Upper lobe of left lung (tissue), 6 donors: ENCODE data around the gene DYNAP. TPM values are rescaled to one million over a fixed set of nuclear protein-coding genes. Genes with fewer than 3 reads are reported as not detected.

Experiments used
- ATAC-seq, 2 donors: fragments of 200-7000 bp; cut with Tn5 transposase; one replicate each; pipeline ENCODE4 v1.9.1; 2022; ENCODE audit warnings: mild to moderate bottlenecking in 2 of 2, moderate library complexity in 2 of 2; ENCODE audit not compliant: low FRiP score in 2 of 2
- DNase-seq, 2 donors: peaks; one replicate each; pipeline ENCODE4 v3.0.0-alpha.2; 2019 to 2020
- H3K27ac ChIP-seq, 4 donors: fragments of 200-600 bp; sonication (generic); one replicate each; pipeline ENCODE4 v1.5.1; 2016 to 2019
- H3K27me3 ChIP-seq, 4 donors: fragments of 200-600 bp; sonication (generic); one replicate each; pipeline ENCODE4 v1.5.1; 2017 to 2019
- H3K36me3 ChIP-seq, 4 donors: fragments of 200-600 bp; sonication (generic); one replicate each; pipeline ENCODE4 v1.5.1; 2016 to 2019
- H3K4me1 ChIP-seq, 4 donors: fragments of 200-600 bp; sonication (generic); one replicate each; pipeline ENCODE4 v1.5.1; 2018 to 2019
- H3K4me3 ChIP-seq, 4 donors: fragments of 200-600 bp; sonication (generic); one replicate each; pipeline ENCODE4 v1.5.1; 2017 to 2019; ENCODE audit warnings: mild to moderate bottlenecking in 2 of 4, moderate library complexity in 1 of 4
- H3K9me3 ChIP-seq, 4 donors: fragments of 200-600 bp; sonication (generic); one replicate each; pipeline ENCODE4 v1.5.1; 2018 to 2019
- EP300 ChIP-seq, 4 donors: sonication (generic); formaldehyde crosslinking; IDR thresholded peaks; one replicate each; pipeline ENCODE4 v1.5.1; 2017; ENCODE audit warnings: antibody characterized with exemption in 4 of 4, control low read depth in 2 of 4
- POLR2A ChIP-seq, 4 donors: fragments of 450-650 bp; IDR thresholded peaks; one replicate each; pipeline ENCODE4 v1.5.1; 2016 to 2017; ENCODE audit warnings: antibody characterized with exemption in 4 of 4, mild to moderate bottlenecking in 2 of 4
- POLR2AphosphoS5 ChIP-seq, 2 donors: sonication (generic); formaldehyde crosslinking; IDR thresholded peaks; one replicate each; pipeline ENCODE4 v1.5.1; 2017; ENCODE audit warnings: antibody characterized with exemption in 2 of 2
- WGBS, 2 donors: methylation state at CpG; one replicate each; pipeline ENCODE4 v1.1.5; 2017 to 2018; 5-methylcytosine and 5-hydroxymethylcytosine counted together
- total RNA-seq, 6 donors: library from RNA; depleted of rRNA in 4 of 6; stranded (reverse); fragments of >200 nt in 4 of 6; gene quantifications; one replicate each; pipeline versions ENCODE4 v1.1.0 to v1.2.1, GENCODE V29; 2016 to 2021
- TF ChIP-seq, protein P1 (sequence below), 6 experiments: fragments of 450-650 bp in 4 of 6; fragments of 200-600 bp in 2 of 6; sonication (generic) in 2 of 6; IDR thresholded peaks; one replicate each; pipeline ENCODE4 v1.5.1; 2016 to 2019; ENCODE audit warnings: antibody characterized with exemption in 6 of 6
- donor health status: DM: no; HTN: no; CAD: no; lungs with moderate emphysema.
- donor health status: DM: no; HTN: yes; CAD: no; lungs with severe emphysema.

Gene DYNAP, protein sequence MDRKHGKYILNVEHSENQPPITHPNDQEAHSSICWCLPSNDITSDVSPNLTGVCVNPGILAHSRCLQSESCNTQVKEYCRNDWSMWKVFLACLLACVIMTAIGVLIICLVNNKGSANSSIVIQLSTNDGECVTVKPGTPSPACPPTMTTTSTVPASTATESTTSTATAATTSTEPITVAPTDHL
- total RNA-seq = not detected

GRCh38 chr18:54590945-54591344 lies at the start of gene DYNAP:
Gene DYNAP (plus strand): TSS chr18:54591245. CDS start chr18:54591283, 38 bp downstream.
- no peaks in the 10 kb centered on the region for H3K36me3 ChIP-seq
- H3K27me3 ChIP-seq = no peaks in the 10 kb centered on the region
- DNase-seq = no peak
- 69 to 76% methylated on average over 5 of the region's 5 CpGs for WGBS, 2 donors
- no peak for ATAC-seq
- TF ChIP-seq EP300 (IDR thresholded peaks at IDR 0.05) (no peak), POLR2A (IDR thresholded peaks at IDR 0.05) (no peak), POLR2AphosphoS5 (IDR thresholded peaks at IDR 0.05) (no peak)
- TF ChIP-seq, protein P1, sequence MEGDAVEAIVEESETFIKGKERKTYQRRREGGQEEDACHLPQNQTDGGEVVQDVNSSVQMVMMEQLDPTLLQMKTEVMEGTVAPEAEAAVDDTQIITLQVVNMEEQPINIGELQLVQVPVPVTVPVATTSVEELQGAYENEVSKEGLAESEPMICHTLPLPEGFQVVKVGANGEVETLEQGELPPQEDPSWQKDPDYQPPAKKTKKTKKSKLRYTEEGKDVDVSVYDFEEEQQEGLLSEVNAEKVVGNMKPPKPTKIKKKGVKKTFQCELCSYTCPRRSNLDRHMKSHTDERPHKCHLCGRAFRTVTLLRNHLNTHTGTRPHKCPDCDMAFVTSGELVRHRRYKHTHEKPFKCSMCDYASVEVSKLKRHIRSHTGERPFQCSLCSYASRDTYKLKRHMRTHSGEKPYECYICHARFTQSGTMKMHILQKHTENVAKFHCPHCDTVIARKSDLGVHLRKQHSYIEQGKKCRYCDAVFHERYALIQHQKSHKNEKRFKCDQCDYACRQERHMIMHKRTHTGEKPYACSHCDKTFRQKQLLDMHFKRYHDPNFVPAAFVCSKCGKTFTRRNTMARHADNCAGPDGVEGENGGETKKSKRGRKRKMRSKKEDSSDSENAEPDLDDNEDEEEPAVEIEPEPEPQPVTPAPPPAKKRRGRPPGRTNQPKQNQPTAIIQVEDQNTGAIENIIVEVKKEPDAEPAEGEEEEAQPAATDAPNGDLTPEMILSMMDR (IDR thresholded peaks at IDR 0.05) = no peak
- no peak within 1 kb of the TSS for H3K27ac ChIP-seq
- no peak within 1 kb of the TSS for H3K4me3 ChIP-seq
- H3K4me1 ChIP-seq = no peaks in the 10 kb centered on the region
- no peaks in the 10 kb centered on the region for H3K9me3 ChIP-seq

DNA sequence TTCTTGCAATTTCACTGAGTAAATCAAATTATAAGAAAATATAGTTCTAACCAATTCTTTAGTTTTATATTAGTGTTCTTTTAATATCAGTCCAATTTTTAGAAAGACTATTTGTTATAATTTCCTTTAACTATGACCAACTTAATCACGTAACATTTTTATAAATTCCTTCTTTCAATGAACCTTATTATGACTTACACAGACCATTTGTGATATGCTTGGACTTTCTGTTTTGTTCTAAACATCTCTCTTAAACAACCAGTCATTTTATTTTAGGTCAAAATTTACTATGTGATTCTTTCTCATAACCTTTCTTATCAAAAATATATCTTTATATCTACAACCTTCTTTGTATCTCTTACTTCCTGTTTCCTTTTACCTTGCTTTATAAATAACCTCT lies 39.5 kb upstream of the DYNAP start:
- WGBS, 2 donors = 83 to 89% methylated on average over 1 of the region's 1 CpG
- no peak for ATAC-seq
- no peak overlapping the region for H3K27ac ChIP-seq
- H3K27me3 ChIP-seq = no peaks in the 10 kb centered on the region
- no peak overlapping the region for H3K4me3 ChIP-seq
- TF ChIP-seq EP300 (IDR thresholded peaks at IDR 0.05) (no peak), POLR2AphosphoS5 (IDR thresholded peaks at IDR 0.05) (no peak), POLR2A (IDR thresholded peaks at IDR 0.05) (no peak)
- TF ChIP-seq, protein P1 (IDR thresholded peaks at IDR 0.05) = no peak
- no peaks in the 10 kb centered on the region for H3K4me1 ChIP-seq
- no peak for DNase-seq
- H3K36me3 ChIP-seq = no peaks in the 10 kb centered on the region
- H3K9me3 ChIP-seq = no peaks in the 10 kb centered on the region

DNA sequence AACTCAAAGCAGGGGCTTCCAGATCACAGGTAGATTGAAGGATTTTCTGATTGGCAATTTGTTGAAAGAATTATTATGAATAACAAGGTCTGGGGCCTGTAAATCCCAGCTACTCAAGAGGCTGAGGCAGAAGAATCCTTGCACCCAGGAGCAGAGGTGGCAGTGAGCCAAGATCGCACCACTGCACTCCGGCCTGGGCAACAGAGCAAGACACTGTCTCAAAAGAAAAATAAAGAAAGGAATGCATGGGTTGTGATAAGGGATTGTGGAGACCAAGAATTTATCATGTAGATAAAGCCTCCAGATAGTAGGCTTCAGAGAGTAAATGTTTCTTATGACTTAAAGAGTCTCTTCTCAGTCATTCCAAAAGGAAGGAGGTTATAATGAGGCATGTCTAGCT lies 35.8 kb upstream of the DYNAP start:
- Histone ChIP-seq H3K36me3 (no peaks in the 10 kb centered on the region), H3K4me1 (no peaks in the 10 kb centered on the region), H3K4me3 (no peak overlapping the region), H3K27me3 (no peaks in the 10 kb centered on the region), H3K27ac (no peak overlapping the region), H3K9me3 (no peaks in the 10 kb centered on the region)
- DNase-seq (no peak), ATAC-seq (no peak)
- TF ChIP-seq EP300 (IDR thresholded peaks at IDR 0.05) (no peak), POLR2AphosphoS5 (IDR thresholded peaks at IDR 0.05) (no peak), POLR2A (IDR thresholded peaks at IDR 0.05) (no peak)
- TF ChIP-seq, protein P1 (IDR thresholded peaks at IDR 0.05) = no peak
- WGBS, 2 donors = 85 to 89% methylated on average over 2 of the region's 2 CpGs

- ATAC-seq (no peak), DNase-seq (no peak)
- Histone ChIP-seq H3K4me1 (no peaks in the 10 kb centered on the region), H3K27me3 (no peaks in the 10 kb centered on the region), H3K27ac (no peak overlapping the region), H3K36me3 (no peaks in the 10 kb centered on the region), H3K4me3 (no peak overlapping the region), H3K9me3 (no peaks in the 10 kb centered on the region)
- 63 to 74% methylated on average over 1 of the region's 1 CpG for WGBS, 2 donors
- no peak for TF ChIP-seq POLR2A (IDR thresholded peaks at IDR 0.05)
These were observed 35.0 kb upstream of the DYNAP start for GRCh38 chr18:54555996-54556395.

- Histone ChIP-seq H3K4me1 (no peaks in the 10 kb centered on the region), H3K36me3 (no peaks in the 10 kb centered on the region), H3K9me3 (no peaks in the 10 kb centered on the region), H3K27ac (no peak overlapping the region), H3K27me3 (no peaks in the 10 kb centered on the region), H3K4me3 (no peak overlapping the region)
- TF ChIP-seq POLR2AphosphoS5 (IDR thresholded peaks at IDR 0.05) (no peak), EP300 (IDR thresholded peaks at IDR 0.05) (no peak), POLR2A (IDR thresholded peaks at IDR 0.05) (no peak)
- TF ChIP-seq, protein P1 (IDR thresholded peaks at IDR 0.05) = no peak
- ATAC-seq = no peak
- DNase-seq = no peak
- 85 to 87% methylated on average over 2 of the region's 2 CpGs for WGBS, 2 donors
These were observed 33.1 kb upstream of the DYNAP start for GRCh38 chr18:54557958-54558357.
